Activated T-cell treated with anti-CD3 and anti-CD28 coated beads, Interleukin-2, amount 50 U/mL, for 1 hour (primary cell): ENCODE measurements around the gene HTR6.

ENCODE experiments used
- DNase-seq: peaks from one replicate; pipeline ENCODE4 v3.0.0-alpha.2; 2020

The HTR6 gene

DNA sequence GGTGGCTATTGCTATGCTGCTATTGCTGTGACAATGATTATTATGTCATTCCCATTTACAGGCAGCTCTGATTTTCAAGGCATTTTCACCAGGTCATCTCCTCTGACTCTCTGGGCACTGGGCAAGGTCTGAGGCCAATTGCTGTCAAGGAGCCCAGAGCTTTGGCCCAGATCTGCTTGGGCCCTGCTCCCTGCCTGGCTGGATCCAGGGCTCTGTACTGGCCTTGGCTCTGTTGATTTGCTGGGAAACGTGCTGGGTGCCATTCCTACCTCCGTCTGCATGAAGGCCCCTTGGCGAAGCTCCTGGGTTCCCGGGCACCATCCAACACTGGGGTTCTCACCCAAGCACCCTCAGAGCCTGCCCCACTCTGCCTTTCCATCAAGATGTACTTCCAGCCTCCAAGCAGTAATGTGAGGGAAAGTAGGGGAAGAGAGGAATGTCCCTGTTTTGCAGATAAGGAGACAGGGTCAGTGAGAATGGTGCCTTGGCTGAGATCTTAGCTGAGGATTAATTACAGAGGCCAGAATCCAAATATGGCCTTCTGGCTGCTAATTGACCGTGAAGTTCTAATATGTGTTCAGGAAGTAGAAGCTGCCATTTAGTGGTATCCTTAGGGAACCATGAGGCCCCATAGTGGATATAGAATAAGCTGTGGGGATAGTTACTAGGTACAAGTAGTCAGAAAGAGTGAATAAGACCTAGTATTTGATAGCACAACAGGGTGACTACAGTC lies 63.9 kb downstream of the HTR6 start:
- no peak for DNase-seq

DNA sequence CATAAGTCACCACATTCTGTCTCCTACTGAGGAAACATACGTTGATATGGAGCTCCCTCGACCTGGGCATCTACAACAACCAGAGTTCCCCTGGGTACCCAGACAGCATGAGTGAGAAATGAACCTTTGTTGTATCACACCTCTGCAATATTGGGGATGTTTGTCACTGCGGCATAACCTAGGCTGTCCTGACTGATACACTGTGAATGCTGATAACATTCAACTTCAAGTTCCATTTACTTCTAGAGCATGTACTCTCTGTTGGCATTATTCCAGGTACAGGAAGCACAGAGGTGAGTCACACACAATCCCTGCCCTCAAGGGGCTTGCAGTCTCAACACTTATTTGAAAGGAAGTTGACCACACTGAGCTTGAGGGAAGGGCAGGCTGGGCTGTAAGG lies 65.6 kb downstream of the HTR6 start:
- no peak for DNase-seq
